ENCODE data around the gene ZNF710.

DNA sequence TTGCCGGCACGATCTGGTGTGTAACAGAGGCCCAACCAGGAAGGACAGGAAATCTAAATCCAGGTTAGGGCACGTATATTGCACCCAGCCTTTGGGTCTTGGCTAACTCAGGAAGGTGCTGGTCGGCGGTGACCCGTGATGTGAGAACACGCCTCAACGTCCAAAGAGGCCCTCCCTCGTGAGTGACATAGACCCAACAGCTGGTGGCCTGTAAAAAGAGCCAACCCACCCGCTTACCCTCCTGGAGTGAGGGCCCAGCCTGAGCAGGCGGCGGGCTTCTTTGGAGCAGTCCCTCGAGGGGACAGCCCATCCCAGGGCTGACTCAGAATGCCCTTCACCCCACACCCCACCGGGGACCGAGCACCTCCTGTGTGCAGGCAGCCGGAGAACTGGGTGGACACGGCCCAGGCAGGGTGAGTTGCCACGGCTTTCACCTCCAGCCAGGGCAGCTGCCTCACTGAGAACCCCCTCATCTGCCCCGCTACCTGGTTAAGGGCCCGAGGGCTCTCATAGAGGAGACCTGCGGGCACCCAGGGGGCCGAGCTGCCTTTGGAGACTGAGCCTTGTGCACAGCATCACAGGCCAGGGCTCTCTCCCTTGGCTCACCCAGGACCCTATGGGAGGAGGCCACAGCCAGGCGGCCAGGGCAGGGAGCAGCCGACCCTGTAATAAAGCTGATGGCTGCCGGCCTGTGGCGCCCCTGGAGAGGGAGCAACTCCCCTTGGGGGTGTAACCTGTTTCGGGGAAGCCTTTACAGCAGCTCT is 41.8 kb downstream of the ZNF710 start:
- TF ChIP-seq CTCF (conservative IDR thresholded peaks at IDR 0.05; ENCODE audit: low read length) (no peak), EZH2phosphoT487 (IDR thresholded peaks at IDR 0.05; ENCODE audit: borderline replicate concordance, low read depth, low read length) (no peak)

Data from OCI-LY7 (cell line).